ENCODE measurements around the gene FOXB2. TPM values are rescaled to one million over a fixed set of nuclear protein-coding genes. Genes with fewer than 3 reads are reported as not detected.
"Not testable (repeated sequence)": the region's sequence is repeated elsewhere in the genome, so short reads cannot be mapped to it uniquely, and the experiment has no call there.

FOXB2 gene
- total RNA-seq, 1 donor from 2014 or later, result not detected

DNA sequence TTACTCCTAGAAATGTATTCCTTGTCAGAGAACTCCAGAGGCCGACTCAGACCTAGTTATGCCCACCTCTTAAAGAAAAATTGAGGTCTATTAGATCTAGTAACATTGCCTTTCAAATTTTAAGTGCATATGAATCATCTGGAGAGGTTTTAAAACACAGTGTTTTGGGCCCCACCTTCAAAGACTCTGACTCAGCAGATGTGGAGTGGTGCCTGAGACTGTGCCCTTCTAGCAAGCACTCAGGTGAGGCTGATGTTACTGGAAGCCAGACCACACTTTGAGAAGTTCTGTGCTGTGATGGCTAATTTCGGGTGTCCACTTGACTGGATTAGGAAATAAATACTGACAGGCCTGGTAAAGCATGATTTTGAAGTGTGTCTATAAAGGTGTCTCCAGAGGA is 10.6 kb downstream of the FOXB2 start:
- ATAC-seq, result no peak
- intact Hi-C loops (cut with DNase I), result no loop called here
- DNase-seq (ENCODE audit: low spot score), result no peak

DNA sequence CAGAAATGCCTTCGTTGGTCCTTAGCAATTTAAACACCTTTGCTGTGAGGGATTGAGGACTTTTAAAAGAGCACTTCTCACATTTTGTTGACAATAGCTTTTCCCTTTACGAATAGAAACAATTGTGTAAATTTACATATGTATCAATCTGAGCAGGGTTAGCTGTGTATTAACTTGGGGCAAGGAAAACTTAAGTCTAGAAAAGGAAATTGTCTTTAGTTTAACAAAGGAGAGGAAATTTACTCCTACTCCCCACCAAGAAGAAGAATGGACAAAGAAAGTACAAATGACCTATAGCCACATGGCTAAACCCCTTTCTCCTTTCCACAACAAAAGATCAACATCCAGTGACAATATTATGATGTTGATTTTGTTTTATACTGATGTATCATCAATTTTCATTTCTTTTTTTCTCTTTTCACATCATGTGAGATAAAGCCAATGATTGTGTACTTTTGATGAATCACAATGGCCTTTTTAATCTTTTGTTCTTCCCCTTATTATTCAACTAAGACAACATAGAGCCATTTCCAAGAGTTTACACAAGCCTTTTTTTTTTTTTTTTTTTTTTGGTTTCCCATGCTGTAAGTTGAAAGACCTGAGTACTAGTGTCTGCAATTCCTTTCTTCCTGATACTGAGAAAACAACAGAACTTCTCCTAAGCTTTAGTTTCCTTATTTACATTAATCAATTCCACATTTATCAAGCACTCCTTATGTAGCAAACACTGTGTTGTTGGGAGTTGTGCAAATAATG is 19.0 kb downstream of the FOXB2 start:
- intact Hi-C loops (cut with DNase I), result no loop called here
- DNase-seq (ENCODE audit: low spot score) (no peak), ATAC-seq (no peak)

DNA sequence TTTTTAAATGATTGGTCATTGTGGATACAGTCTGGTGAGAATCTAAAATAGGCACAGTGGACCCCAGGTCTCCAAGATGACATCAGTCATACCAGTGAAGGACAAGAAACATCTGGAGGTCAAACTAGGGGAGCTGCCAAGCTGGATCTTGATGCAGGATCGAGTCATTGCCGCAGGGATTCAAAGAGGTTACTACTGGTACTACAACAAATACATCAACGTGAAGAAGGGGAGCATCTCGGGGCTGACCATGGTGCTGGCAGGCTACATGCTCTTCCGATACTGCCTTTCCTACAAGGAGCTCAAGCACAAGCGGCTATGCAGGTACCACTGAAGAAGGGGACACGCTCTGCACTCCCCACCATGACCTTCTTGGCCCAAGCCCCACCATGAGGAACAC is 20.9 kb downstream of the FOXB2 start:
- intact Hi-C loops (cut with DNase I), result no loop called here
- DNase-seq (ENCODE audit: low spot score) (no peak), ATAC-seq (no peak)

DNA sequence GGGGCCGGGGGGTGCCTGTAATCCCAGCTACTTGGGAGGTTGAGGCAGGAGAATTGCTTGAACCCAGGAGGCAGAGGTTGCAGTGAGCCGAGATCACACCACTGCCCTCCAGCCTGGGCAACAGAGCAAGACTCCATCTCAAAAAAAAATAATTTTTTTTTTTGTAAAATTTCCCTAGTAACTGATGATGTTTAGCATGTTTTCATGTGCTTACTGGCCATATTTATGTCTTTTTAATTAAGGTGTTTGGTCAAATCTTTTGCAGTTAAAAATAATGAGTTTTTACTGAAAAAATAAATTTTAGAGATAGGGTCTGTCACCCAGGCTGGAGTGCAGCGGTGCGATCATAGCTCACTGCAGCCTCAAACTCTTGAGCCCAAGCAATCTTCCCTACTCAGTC is 24.3 kb downstream of the FOXB2 start:
- DNase-seq (ENCODE audit: low spot score); intact Hi-C loops (cut with DNase I); ATAC-seq: not testable (repeated sequence)

DNA sequence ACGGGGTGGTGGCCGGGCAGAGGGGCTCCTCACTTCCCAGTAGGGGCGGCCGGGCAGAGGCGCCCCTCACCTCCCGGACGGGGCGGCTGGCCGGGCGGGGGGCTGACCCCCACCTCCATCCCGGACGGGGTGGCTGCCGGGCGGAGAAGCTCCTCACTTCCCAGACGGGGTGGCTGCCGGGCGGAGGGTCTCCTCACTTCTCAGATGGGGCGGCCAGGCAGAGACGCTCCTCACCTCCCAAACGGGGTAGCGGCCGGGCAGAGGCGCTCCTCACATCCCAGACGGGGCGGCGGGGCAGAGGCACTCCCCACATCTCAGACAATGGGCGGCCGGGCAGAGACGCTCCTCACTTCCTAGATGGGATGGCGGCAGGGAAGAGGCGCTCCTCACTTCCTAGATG is 41.2 kb downstream of the FOXB2 start:
- DNase-seq (ENCODE audit: low spot score); intact Hi-C loops (cut with DNase I); ATAC-seq: not testable (repeated sequence)

DNA sequence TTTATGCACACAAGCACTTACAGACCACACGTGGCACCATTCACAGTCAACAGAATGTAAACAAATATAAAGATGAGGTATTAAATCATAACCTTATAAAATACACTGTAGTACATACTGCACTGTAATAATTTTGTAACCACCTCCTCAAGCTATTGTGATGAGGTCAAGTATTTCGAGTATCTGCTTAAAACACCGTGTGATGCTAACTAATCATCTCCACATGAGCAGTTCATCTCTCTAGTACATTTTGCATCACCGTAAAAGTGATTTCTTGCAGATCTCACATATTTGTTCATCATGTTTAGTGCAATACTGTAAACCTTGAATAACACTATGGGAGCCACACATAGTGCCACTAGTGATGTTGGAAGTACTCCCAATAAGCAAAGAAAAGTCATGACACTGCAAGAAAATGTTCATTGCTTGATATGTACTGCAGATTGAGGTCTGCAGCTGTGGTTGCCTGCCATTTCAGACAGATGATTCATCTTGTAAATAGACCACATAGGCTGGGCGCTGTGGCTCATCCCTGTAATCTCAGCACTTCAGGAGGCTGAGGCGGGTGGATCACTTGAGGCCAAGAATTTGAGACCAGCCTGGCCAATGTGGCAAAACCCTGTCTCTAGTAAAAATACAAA is 44.3 kb downstream of the FOXB2 start:
- no peak for ATAC-seq
- intact Hi-C loops (cut with DNase I), result no loop called here

DNA sequence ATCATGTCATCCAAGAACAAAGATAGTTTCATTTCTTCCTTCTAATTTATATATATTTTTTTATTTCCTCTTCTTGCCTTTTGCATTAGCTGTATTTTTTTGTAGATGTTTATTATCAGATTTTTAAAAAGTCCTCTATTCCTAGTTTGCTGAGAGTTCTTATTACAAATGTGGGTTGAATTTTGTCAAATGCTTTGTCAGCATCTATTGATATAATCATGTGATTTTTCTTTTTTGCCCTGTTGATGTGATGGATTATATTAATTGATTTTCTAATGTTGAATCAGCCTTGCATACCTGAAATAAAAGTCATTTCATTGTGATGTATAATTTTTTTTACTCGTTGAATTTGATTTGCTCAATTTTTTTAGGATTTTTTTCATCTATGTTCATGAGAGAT is 46.9 kb downstream of the FOXB2 start:
- no peak for DNase-seq (ENCODE audit: low spot score)
- no peak for ATAC-seq
- intact Hi-C loops (cut with DNase I), result no loop called here

More for the DNA sequence above, 44.3 kb downstream of the FOXB2 start:
- DNase-seq (ENCODE audit: low spot score), result no peak

Other genes with a start within 250 kb of the FOXB2 start
- gene PRUNE2, start 113.5 kb upstream of the FOXB2 start, total RNA-seq, result 55.3 TPM
- 30.3 TPM for gene VPS13A, start 157.9 kb downstream of the FOXB2 start, total RNA-seq